Measurements from ENCODE around the gene PHF13.

DNA sequence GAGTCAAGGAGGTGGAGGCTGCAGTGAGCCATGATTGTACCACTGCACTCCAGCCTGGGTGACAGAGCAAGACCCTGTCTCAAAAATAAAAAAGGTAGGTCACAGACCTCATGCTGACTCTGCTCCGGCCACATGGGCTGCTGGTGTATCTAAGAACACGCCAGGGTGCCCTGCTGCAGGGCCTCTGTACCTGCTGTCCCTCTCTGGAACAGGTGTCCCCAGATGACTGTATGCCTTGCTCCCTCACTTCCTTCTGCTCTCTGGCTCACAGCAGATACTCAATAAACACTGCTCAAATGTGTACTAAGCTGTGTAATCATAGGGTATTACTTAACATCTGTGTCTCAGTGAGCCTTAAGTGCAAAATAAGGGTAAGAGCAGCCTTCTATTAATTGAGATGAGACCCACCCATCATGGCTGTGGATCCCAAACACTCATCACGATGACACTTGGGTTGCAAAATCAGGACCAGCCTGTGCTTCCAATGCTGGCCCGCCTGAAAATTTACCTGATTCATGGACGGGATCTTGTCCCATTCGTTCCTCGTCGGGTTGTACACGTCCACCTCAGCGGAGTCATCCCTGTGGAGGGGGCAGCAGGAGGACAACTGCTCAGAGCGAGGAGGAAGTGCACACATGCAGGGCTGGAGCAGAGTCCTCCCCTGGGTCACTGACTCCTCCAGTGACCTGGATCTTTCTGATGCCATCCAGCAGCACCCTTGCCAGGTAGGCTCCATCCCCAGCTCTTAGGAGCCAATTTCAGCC is 18.4 kb upstream of the PHF13 start:
- TF ChIP-seq, protein P1, sequence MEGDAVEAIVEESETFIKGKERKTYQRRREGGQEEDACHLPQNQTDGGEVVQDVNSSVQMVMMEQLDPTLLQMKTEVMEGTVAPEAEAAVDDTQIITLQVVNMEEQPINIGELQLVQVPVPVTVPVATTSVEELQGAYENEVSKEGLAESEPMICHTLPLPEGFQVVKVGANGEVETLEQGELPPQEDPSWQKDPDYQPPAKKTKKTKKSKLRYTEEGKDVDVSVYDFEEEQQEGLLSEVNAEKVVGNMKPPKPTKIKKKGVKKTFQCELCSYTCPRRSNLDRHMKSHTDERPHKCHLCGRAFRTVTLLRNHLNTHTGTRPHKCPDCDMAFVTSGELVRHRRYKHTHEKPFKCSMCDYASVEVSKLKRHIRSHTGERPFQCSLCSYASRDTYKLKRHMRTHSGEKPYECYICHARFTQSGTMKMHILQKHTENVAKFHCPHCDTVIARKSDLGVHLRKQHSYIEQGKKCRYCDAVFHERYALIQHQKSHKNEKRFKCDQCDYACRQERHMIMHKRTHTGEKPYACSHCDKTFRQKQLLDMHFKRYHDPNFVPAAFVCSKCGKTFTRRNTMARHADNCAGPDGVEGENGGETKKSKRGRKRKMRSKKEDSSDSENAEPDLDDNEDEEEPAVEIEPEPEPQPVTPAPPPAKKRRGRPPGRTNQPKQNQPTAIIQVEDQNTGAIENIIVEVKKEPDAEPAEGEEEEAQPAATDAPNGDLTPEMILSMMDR (IDR thresholded peaks at IDR 0.05; ENCODE audit: low read depth, low read length, missing input control) = no peak
- TF ChIP-seq, protein P2, sequence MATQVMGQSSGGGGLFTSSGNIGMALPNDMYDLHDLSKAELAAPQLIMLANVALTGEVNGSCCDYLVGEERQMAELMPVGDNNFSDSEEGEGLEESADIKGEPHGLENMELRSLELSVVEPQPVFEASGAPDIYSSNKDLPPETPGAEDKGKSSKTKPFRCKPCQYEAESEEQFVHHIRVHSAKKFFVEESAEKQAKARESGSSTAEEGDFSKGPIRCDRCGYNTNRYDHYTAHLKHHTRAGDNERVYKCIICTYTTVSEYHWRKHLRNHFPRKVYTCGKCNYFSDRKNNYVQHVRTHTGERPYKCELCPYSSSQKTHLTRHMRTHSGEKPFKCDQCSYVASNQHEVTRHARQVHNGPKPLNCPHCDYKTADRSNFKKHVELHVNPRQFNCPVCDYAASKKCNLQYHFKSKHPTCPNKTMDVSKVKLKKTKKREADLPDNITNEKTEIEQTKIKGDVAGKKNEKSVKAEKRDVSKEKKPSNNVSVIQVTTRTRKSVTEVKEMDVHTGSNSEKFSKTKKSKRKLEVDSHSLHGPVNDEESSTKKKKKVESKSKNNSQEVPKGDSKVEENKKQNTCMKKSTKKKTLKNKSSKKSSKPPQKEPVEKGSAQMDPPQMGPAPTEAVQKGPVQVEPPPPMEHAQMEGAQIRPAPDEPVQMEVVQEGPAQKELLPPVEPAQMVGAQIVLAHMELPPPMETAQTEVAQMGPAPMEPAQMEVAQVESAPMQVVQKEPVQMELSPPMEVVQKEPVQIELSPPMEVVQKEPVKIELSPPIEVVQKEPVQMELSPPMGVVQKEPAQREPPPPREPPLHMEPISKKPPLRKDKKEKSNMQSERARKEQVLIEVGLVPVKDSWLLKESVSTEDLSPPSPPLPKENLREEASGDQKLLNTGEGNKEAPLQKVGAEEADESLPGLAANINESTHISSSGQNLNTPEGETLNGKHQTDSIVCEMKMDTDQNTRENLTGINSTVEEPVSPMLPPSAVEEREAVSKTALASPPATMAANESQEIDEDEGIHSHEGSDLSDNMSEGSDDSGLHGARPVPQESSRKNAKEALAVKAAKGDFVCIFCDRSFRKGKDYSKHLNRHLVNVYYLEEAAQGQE (IDR thresholded peaks at IDR 0.05) = no peak
- TF ChIP-seq TAF1 (conservative IDR thresholded peaks at IDR 0.05) (no peak), JUND (IDR thresholded peaks at IDR 0.05) (no peak), HNF4A (conservative IDR thresholded peaks at IDR 0.05) (no peak), SP1 (IDR thresholded peaks at IDR 0.05) (no peak), YY1 (IDR thresholded peaks at IDR 0.05) (no peak), RAD21 (IDR thresholded peaks at IDR 0.05) (no peak)
- TF ChIP-seq, protein P3, sequence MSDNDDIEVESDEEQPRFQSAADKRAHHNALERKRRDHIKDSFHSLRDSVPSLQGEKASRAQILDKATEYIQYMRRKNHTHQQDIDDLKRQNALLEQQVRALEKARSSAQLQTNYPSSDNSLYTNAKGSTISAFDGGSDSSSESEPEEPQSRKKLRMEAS (IDR thresholded peaks at IDR 0.05) = no peak
- TF ChIP-seq, protein P4, sequence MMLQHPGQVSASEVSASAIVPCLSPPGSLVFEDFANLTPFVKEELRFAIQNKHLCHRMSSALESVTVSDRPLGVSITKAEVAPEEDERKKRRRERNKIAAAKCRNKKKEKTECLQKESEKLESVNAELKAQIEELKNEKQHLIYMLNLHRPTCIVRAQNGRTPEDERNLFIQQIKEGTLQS (IDR thresholded peaks at IDR 0.05) = no peak

Data from liver (tissue), 3 donors.